ENCODE results near the gene RALGPS1.

- TF ChIP-seq POLR2AphosphoS5 (IDR thresholded peaks at IDR 0.05; ENCODE audit: insufficient read depth in 1 of 2, low read depth in 1 of 2) (peak in 1 of 2 donors; percentile 32), CTCF (IDR thresholded peaks at IDR 0.05) (no peak), POLR2A (IDR thresholded peaks at IDR 0.05) (no peak)
These were observed 42.5 kb downstream of the RALGPS1 start for GRCh38 chr9:126956917-126957686.

All from vagina (tissue), 2 donors.